Right atrium auricular region (tissue), 2 donors: ENCODE results near the gene LAMC2. TPM values are rescaled to one million over a fixed set of nuclear protein-coding genes. Genes with fewer than 3 reads are reported as not detected.
A peak's percentile ranks its signal among the peaks of the same experiment; 100 is the strongest.

Experiments
- DNase-seq: peaks from one replicate; pipeline ENCODE4 v3.0.0-alpha.2; 2019; ENCODE audit warnings: low spot score
- H3K27ac ChIP-seq, 2 donors: fragments of 200-600 bp; sonication (generic); 1 replicate in 1 of 2; 2 replicates in 1 of 2; pipeline ENCODE4 v1.5.1; 2016 to 2019
- H3K27me3 ChIP-seq, 2 donors: fragments of 200-600 bp; sonication (generic); one replicate each; pipeline versions ENCODE4 v1.5.1 to v1.6.0; 2017 to 2019
- H3K36me3 ChIP-seq: fragments of 200-600 bp; sonication (generic); one replicate; pipeline ENCODE4 v1.5.1; 2016
- H3K4me1 ChIP-seq, 2 donors: fragments of 200-600 bp; sonication (generic); one replicate each; pipeline versions ENCODE4 v1.5.1 to v1.6.0; 2017 to 2019
- H3K4me3 ChIP-seq, 2 donors: fragments of 200-600 bp; sonication (generic); 1 replicate in 1 of 2; 2 replicates in 1 of 2; pipeline ENCODE4 v1.5.1; 2017 to 2019; ENCODE audit warnings: mild to moderate bottlenecking in 1 of 2, moderate library complexity in 1 of 2
- H3K9me3 ChIP-seq, 2 donors: fragments of 200-600 bp; sonication (generic); one replicate each; pipeline ENCODE4 v1.5.1; 2019
- CTCF ChIP-seq, 2 donors: fragments of 200-600 bp; sonication (generic); IDR thresholded peaks; one replicate each; pipeline ENCODE4 v1.5.1; 2019; ENCODE audit warnings: antibody characterized with exemption in 2 of 2
- total RNA-seq, 2 donors: library from RNA; depleted of rRNA; stranded (reverse); fragments of >200 nt; gene quantifications; one replicate each; pipeline ENCODE4 v1.1.0, GENCODE V29; 2016

LAMC2 gene
- total RNA-seq, 2 donors from 2014 or later: 2.6 to 4.9 TPM

GRCh38 chr1:183275322-183275721 lies 89.3 kb downstream of the LAMC2 start:
- Histone ChIP-seq H3K4me1 (peaks cover 0 to 43% of the 10 kb centered on the region in 2 donors), H3K4me3 (no peak overlapping the region), H3K27me3 (no peaks in the 10 kb centered on the region), H3K27ac (no peak overlapping the region), H3K36me3 (no peaks in the 10 kb centered on the region), H3K9me3 (no peaks in the 10 kb centered on the region)
- DNase-seq: peak; percentile 16
- TF ChIP-seq CTCF (IDR thresholded peaks at IDR 0.05): no peak

GRCh38 chr1:183276386-183277080 lies 90.5 kb downstream of the LAMC2 start:
- peaks cover 0 to 41% of the 10 kb centered on the region in 2 donors for H3K4me1 ChIP-seq

GRCh38 chr1:183277821-183278738 lies 92.0 kb downstream of the LAMC2 start:
- H3K4me1 ChIP-seq: peaks cover 0 to 50% of the 10 kb centered on the region in 2 donors
- H3K4me3 ChIP-seq: no peak overlapping the region
- H3K27ac ChIP-seq: peak overlapping the region in 1 of 2 donors; percentile 7
- H3K9me3 ChIP-seq: no peaks in the 10 kb centered on the region
- no peak for TF ChIP-seq CTCF (IDR thresholded peaks at IDR 0.05)
- H3K36me3 ChIP-seq: no peaks in the 10 kb centered on the region
- DNase-seq: no peak
- H3K27me3 ChIP-seq: no peaks in the 10 kb centered on the region

More at GRCh38 chr1:183276386-183277080, 90.5 kb downstream of the LAMC2 start:
- H3K36me3 ChIP-seq: no peaks in the 10 kb centered on the region
- no peak for DNase-seq
- no peaks in the 10 kb centered on the region for H3K9me3 ChIP-seq
- TF ChIP-seq CTCF (IDR thresholded peaks at IDR 0.05): no peak
- H3K27ac ChIP-seq: no peak overlapping the region
- H3K27me3 ChIP-seq: no peaks in the 10 kb centered on the region
- no peak overlapping the region for H3K4me3 ChIP-seq

- Histone ChIP-seq H3K4me1 (peaks cover 0 to 59% of the 10 kb centered on the region in 2 donors), H3K9me3 (no peaks in the 10 kb centered on the region), H3K36me3 (no peaks in the 10 kb centered on the region), H3K4me3 (no peak overlapping the region), H3K27me3 (no peaks in the 10 kb centered on the region), H3K27ac (peak overlapping the region; percentile 6 to 7)
- no peak for DNase-seq
- TF ChIP-seq CTCF (IDR thresholded peaks at IDR 0.05): no peak
These were observed 92.9 kb downstream of the LAMC2 start for GRCh38 chr1:183278739-183279591.

- peak; percentile 83 for DNase-seq
- Histone ChIP-seq H3K27me3 (no peaks in the 10 kb centered on the region), H3K4me1 (peaks cover 0 to 67% of the 10 kb centered on the region in 2 donors), H3K27ac (peak overlapping the region in 1 of 2 donors; percentile 7), H3K9me3 (no peaks in the 10 kb centered on the region), H3K4me3 (no peak overlapping the region), H3K36me3 (no peaks in the 10 kb centered on the region)
- TF ChIP-seq CTCF (IDR thresholded peaks at IDR 0.05): no peak
These were observed 93.8 kb downstream of the LAMC2 start for GRCh38 chr1:183279835-183280234.
